ENCODE data around the gene PARD3B.

DNA sequence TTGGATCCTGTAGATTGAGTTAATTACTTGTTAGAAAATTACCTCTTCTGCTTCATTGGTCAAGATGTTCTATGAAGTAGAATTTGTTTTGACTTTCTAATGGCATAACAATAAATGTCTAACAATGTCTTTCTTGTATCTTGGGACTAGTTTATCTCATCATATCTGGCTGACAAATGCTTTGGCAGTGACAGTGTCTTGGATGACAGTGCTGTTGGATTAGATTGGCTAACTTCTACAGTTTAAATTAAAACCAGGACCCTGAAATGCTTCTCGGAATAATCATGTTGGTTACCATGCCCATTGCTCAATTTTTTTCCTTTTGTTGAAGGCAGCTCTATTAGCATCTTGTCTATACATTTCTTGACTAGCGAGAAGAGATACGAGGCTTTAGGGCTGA, 176.9 kb downstream of the PARD3B start:
- TF ChIP-seq, protein P1, sequence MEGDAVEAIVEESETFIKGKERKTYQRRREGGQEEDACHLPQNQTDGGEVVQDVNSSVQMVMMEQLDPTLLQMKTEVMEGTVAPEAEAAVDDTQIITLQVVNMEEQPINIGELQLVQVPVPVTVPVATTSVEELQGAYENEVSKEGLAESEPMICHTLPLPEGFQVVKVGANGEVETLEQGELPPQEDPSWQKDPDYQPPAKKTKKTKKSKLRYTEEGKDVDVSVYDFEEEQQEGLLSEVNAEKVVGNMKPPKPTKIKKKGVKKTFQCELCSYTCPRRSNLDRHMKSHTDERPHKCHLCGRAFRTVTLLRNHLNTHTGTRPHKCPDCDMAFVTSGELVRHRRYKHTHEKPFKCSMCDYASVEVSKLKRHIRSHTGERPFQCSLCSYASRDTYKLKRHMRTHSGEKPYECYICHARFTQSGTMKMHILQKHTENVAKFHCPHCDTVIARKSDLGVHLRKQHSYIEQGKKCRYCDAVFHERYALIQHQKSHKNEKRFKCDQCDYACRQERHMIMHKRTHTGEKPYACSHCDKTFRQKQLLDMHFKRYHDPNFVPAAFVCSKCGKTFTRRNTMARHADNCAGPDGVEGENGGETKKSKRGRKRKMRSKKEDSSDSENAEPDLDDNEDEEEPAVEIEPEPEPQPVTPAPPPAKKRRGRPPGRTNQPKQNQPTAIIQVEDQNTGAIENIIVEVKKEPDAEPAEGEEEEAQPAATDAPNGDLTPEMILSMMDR (IDR thresholded peaks at IDR 0.05 in 2 of 3, conservative IDR thresholded peaks at IDR 0.05 in 1 of 3; ENCODE audit: borderline replicate concordance in 1 of 3, insufficient read depth in 1 of 3, low read depth in 2 of 3, low read length in 2 of 3) = no peak
- TF ChIP-seq, protein P2, sequence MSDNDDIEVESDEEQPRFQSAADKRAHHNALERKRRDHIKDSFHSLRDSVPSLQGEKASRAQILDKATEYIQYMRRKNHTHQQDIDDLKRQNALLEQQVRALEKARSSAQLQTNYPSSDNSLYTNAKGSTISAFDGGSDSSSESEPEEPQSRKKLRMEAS (IDR thresholded peaks at IDR 0.05) = no peak
